Breast epithelium (tissue), 3 donors: ENCODE results near the gene PDK2.

Source experiments
- POLR2AphosphoS5 ChIP-seq, 3 donors: sonication (generic); formaldehyde crosslinking; IDR thresholded peaks; one replicate each; pipeline ENCODE4 v1.6.1; 2017; ENCODE audit warnings: antibody characterized with exemption in 3 of 3
- TF ChIP-seq, protein P1 (sequence below), 3 donors: fragments of 450-650 bp; IDR thresholded peaks; one replicate each; pipeline ENCODE4 v1.5.1; 2016 to 2017; ENCODE audit warnings: antibody characterized with exemption in 3 of 3, mild to moderate bottlenecking in 3 of 3, moderate library complexity in 3 of 3

DNA sequence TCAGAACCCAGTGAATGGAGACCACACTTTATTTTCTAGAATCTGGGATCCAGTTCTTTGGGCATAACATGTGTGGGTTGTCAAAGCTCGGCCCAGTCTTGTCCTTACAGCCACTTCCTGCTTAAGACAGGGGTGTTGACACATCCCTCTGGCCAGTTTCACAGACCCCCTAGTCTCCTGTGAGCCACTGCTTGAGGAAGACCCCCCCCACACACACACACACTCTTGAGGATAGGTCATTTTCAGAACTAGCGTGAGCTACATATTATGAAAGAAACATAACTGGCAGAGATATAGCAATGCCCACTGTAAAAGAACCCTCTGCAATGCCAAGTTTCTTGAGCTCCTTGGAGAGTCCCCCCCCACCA, 3.2 kb upstream of the PDK2 start:
- TF ChIP-seq, protein P1, sequence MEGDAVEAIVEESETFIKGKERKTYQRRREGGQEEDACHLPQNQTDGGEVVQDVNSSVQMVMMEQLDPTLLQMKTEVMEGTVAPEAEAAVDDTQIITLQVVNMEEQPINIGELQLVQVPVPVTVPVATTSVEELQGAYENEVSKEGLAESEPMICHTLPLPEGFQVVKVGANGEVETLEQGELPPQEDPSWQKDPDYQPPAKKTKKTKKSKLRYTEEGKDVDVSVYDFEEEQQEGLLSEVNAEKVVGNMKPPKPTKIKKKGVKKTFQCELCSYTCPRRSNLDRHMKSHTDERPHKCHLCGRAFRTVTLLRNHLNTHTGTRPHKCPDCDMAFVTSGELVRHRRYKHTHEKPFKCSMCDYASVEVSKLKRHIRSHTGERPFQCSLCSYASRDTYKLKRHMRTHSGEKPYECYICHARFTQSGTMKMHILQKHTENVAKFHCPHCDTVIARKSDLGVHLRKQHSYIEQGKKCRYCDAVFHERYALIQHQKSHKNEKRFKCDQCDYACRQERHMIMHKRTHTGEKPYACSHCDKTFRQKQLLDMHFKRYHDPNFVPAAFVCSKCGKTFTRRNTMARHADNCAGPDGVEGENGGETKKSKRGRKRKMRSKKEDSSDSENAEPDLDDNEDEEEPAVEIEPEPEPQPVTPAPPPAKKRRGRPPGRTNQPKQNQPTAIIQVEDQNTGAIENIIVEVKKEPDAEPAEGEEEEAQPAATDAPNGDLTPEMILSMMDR (IDR thresholded peaks at IDR 0.05), result no peak
- no peak for TF ChIP-seq POLR2AphosphoS5 (IDR thresholded peaks at IDR 0.05)
